DND-41 (cell line): ENCODE data around the gene C4BPA.

ENCODE experiments used
- ATAC-seq: fragments of 200-7000 bp; cut with Tn5 transposase; 3 replicates; pipeline ENCODE4 v1.9.1; 2021; ENCODE audit warnings: low read depth; ENCODE audit not compliant: insufficient read depth
- DNase-seq: peaks from one replicate; pipeline ENCODE4 v3.0.0-alpha.2; 2020
- H2AFZ ChIP-seq: 2 replicates; pipeline ENCODE4 v1.6.0; 2012; ENCODE audit warnings: low read depth, low read length
- H3K27ac ChIP-seq: 2 replicates; pipeline ENCODE4 v1.5.1; 2012; ENCODE audit warnings: low read length, inconsistent platforms
- H3K27me3 ChIP-seq: fragments of 200-600 bp; sonication (generic); 2 replicates; pipeline ENCODE4 v1.6.0; 2012; ENCODE audit warnings: low read length, mild to moderate bottlenecking, inconsistent platforms; ENCODE audit not compliant: insufficient read depth, poor library complexity
- H3K36me3 ChIP-seq: 2 replicates; pipeline ENCODE4 v1.5.1; 2012; ENCODE audit warnings: low read length, inconsistent platforms; ENCODE audit not compliant: insufficient read depth
- H3K4me1 ChIP-seq: 2 replicates; pipeline ENCODE4 v1.5.1; 2012; ENCODE audit warnings: mild to moderate bottlenecking, low read length; ENCODE audit not compliant: insufficient read depth
- H3K4me2 ChIP-seq: 2 replicates; pipeline ENCODE4 v1.6.0; 2012; ENCODE audit warnings: mild to moderate bottlenecking, moderate library complexity, low read length, inconsistent platforms; ENCODE audit not compliant: insufficient read depth
- H3K4me3 ChIP-seq, 2 experiments: fragments of 200-600 bp in 1 of 2; shearing (Covaris generic) in 1 of 2; 2 replicates each; pipeline ENCODE4 v1.5.1; 2012 to 2016; ENCODE audit warnings: inconsistent platforms in 2 of 2, low read length in 2 of 2, mild to moderate bottlenecking in 2 of 2, low read depth in 1 of 2, moderate library complexity in 1 of 2
- H3K79me2 ChIP-seq: 2 replicates; pipeline ENCODE4 v1.6.0; 2012; ENCODE audit warnings: low read length, inconsistent platforms; ENCODE audit not compliant: insufficient read depth
- H3K9ac ChIP-seq: 2 replicates; pipeline ENCODE4 v1.6.0; 2012; ENCODE audit warnings: low read depth, mild to moderate bottlenecking, inconsistent platforms, low read length, moderate library complexity
- H3K9me3 ChIP-seq: 2 replicates; pipeline ENCODE4 v1.5.1; 2012; ENCODE audit warnings: low read length, moderate library complexity, mild to moderate bottlenecking, inconsistent platforms; ENCODE audit not compliant: insufficient read depth, severe bottlenecking
- H4K20me1 ChIP-seq: 2 replicates; pipeline ENCODE4 v1.6.0; 2012; ENCODE audit warnings: low read length; ENCODE audit not compliant: insufficient read depth
- CTCF ChIP-seq: IDR thresholded peaks from 2 replicates; pipeline ENCODE4 v1.5.1; 2012; ENCODE audit warnings: borderline replicate concordance, low read length, moderate library complexity, mild to moderate bottlenecking; ENCODE audit not compliant: poor library complexity, severe bottlenecking; ENCODE audit errors: extremely low read depth
- EZH2 ChIP-seq: IDR thresholded peaks from 3 replicates; pipeline ENCODE4 v1.6.1; 2012; ENCODE audit warnings: borderline replicate concordance, low read depth, mild to moderate bottlenecking, moderate library complexity, low read length, inconsistent platforms; ENCODE audit not compliant: severe bottlenecking

C4BPA gene

GRCh38 chr1:207059881-207060280 is 44.2 kb upstream of the C4BPA start:
- no peaks in the 10 kb centered on the region for H3K79me2 ChIP-seq
- H3K4me2 ChIP-seq = no peak overlapping the region
- no peaks in the 10 kb centered on the region for H3K36me3 ChIP-seq
- no peaks in the 10 kb centered on the region for H3K4me1 ChIP-seq
- H3K9ac ChIP-seq = no peak overlapping the region
- ATAC-seq (no peak), DNase-seq (no peak)
- H2AFZ ChIP-seq = no peak overlapping the region
- no peaks in the 10 kb centered on the region for H3K9me3 ChIP-seq
- H3K27ac ChIP-seq = no peak overlapping the region
- no peak overlapping the region for H3K4me3 ChIP-seq
- H4K20me1 ChIP-seq = no peaks in the 10 kb centered on the region
- TF ChIP-seq EZH2 = no peak
- TF ChIP-seq CTCF = no peak
- H3K27me3 ChIP-seq = no peaks in the 10 kb centered on the region

- no peak overlapping the region for H3K4me2 ChIP-seq
- no peaks in the 10 kb centered on the region for H3K79me2 ChIP-seq
- H3K27ac ChIP-seq = no peak overlapping the region
- H3K4me3 ChIP-seq = no peak overlapping the region
- no peaks in the 10 kb centered on the region for H3K27me3 ChIP-seq
- H3K36me3 ChIP-seq = no peaks in the 10 kb centered on the region
- no peak overlapping the region for H3K9ac ChIP-seq
- no peaks in the 10 kb centered on the region for H4K20me1 ChIP-seq
- ATAC-seq (no peak), DNase-seq (no peak)
- H3K9me3 ChIP-seq = no peaks in the 10 kb centered on the region
- no peak overlapping the region for H2AFZ ChIP-seq
- no peaks in the 10 kb centered on the region for H3K4me1 ChIP-seq
- TF ChIP-seq EZH2 = no peak
- TF ChIP-seq CTCF = no peak
Observed at GRCh38 chr1:207060596-207060995, 43.4 kb upstream of the C4BPA start.

GRCh38 chr1:207062058-207062457 is 42.0 kb upstream of the C4BPA start:
- ATAC-seq (no peak), DNase-seq (no peak)
- TF ChIP-seq EZH2 (no peak), CTCF (no peak)
- Histone ChIP-seq H2AFZ (no peak overlapping the region), H3K27me3 (no peaks in the 10 kb centered on the region), H3K4me2 (no peak overlapping the region), H3K4me3 (no peak overlapping the region), H3K9me3 (no peaks in the 10 kb centered on the region), H3K36me3 (no peaks in the 10 kb centered on the region), H3K79me2 (no peaks in the 10 kb centered on the region), H4K20me1 (no peaks in the 10 kb centered on the region), H3K27ac (no peak overlapping the region), H3K4me1 (no peaks in the 10 kb centered on the region), H3K9ac (no peak overlapping the region)

- H3K4me1 ChIP-seq = no peaks in the 10 kb centered on the region
- no peaks in the 10 kb centered on the region for H3K36me3 ChIP-seq
- no peaks in the 10 kb centered on the region for H3K27me3 ChIP-seq
- H3K4me3 ChIP-seq = no peak overlapping the region
- H3K27ac ChIP-seq = no peak overlapping the region
- no peaks in the 10 kb centered on the region for H3K79me2 ChIP-seq
- no peak overlapping the region for H3K4me2 ChIP-seq
- no peak overlapping the region for H3K9ac ChIP-seq
- no peak for ATAC-seq
- no peak for DNase-seq
- no peaks in the 10 kb centered on the region for H4K20me1 ChIP-seq
- TF ChIP-seq EZH2 (no peak), CTCF (no peak)
- H2AFZ ChIP-seq = no peak overlapping the region
- no peaks in the 10 kb centered on the region for H3K9me3 ChIP-seq
Observed at GRCh38 chr1:207063014-207063413, 41.0 kb upstream of the C4BPA start.
